ENCODE data around the gene MAN1C1.
A peak's percentile ranks its signal among the peaks of the same experiment; 100 is the strongest.

MAN1C1 gene

DNA sequence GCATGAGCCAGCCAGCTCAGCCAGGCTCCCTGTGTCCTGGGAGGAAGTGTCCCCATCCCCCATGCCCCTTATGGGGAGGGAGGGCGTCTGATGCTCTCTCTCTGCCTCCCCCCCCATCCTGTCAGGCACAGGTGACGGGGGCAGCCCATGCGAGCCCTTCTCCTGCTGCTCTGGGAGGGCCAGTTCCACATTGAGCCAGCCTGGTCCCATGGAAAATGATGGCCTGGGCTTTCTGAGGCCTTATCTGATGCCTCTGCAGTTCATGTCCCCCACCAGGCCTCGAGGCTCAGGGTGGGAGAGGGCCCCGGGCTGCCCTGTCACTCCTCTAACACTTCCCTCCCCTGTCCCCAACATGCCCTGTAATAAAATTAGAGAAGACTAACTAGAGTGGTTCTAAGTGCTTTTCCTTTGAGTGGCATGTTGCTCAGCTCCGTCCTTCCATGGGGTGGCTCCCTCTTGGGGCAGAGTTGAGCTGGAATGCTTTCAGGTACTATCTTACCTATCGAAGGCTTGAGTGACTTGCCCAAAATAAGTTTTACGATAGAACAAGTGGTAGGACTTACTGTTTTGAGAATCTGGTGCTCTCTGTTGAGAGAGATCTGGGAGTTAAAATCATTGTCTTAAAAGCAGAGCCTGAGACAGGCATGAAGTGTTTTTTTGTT, 201.4 kb downstream of the MAN1C1 start:
- DNase-seq (ENCODE audit: low spot score) = no peak

GRCh38 chr1:25818569-25818968, 202.0 kb downstream of the MAN1C1 start:
- DNase-seq (ENCODE audit: low spot score) = no peak

DNA sequence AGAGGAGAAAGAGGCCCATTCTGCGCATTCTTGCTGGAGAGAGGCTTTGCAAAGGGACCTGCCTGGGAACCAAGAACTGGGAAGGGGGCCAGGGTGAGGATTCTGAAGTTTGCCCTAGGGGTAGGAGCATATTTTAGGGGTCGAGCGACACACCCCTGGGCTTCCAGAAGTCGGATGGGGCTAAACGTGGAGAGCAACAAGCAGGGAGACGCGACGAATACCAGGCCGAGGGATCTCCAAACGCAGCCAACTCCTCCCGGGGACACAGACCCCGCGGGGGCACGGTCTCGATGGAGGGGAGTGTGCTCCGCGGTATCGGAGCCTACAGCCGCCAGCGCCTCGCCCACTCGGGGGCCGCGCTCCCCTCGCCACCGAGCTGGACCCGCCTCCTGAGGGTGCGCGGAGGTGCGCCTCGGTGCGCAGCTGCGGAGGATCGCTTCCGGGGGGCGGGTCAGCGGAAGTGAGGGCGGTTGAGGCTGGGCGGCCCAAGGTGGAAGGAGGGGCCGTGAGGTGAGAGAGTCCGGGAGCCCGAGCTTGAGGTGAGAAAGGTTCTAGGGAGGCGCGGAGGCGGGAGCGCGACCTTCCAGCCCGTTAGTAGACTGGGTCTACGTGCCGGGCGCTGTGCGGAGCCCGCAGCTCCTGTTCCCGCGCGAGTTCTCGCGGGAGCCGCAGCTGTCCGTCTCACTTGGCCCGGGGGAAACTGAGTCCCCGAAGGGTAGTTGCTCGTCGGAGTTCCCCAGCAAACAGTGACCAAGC, 203.1 kb downstream of the MAN1C1 start, which contains the start of gene MTFR1L:
TSS of gene MTFR1L (plus strand) at position 464 of the 756 bp plus-strand sequence. CDS start 3,151 bp downstream, outside the sequence.
- peak; percentile 94 for DNase-seq (ENCODE audit: low spot score)

- DNase-seq (ENCODE audit: low spot score) = peak; percentile 89
Observed at GRCh38 chr1:25820247-25821111, 203.9 kb downstream of the MAN1C1 start.

DNA sequence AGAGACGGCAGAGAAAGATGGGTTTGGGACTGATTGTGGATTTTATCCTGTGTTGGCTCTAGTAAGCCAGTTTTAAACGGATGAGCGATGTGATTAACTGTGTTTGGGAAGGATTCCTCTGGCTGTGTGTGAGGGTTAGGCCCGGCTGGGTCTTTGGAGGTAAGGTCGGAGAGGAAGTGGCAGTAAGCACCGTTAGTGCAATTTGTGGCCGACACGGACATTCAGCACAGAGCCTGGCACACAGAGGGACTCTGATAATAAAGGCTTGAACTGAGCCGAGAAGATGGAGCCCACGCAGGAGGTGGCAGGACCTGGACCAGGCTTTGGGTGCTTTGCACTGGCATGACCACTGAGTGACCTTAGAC, 204.5 kb downstream of the MAN1C1 start:
- DNase-seq (ENCODE audit: low spot score) = no peak

GRCh38 chr1:25821630-25822091, 205.1 kb downstream of the MAN1C1 start:
- peak; percentile 56 for DNase-seq (ENCODE audit: low spot score)

DNA sequence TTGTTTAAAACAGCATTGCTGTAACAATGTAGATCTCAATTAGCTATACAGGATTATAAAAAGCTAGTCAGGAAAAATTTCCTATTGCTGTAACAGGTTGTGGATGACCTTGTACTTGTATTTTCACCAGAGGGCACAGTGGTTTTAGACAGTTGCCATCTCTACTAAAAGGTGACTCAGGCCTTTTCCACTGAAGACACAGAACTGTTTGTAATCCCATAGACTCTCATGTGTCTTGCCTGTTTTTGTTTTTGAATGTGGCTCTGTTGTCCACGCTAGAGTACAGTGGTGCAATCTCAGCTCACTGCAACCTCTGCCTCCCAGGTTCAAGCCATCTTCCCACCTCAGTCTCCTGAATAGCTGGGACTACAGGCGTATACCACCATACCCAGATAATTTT, 209.0 kb downstream of the MAN1C1 start:
- no peak for DNase-seq (ENCODE audit: low spot score)

GRCh38 chr1:25826571-25826970, 210.0 kb downstream of the MAN1C1 start:
- DNase-seq (ENCODE audit: low spot score) = no peak

DNA sequence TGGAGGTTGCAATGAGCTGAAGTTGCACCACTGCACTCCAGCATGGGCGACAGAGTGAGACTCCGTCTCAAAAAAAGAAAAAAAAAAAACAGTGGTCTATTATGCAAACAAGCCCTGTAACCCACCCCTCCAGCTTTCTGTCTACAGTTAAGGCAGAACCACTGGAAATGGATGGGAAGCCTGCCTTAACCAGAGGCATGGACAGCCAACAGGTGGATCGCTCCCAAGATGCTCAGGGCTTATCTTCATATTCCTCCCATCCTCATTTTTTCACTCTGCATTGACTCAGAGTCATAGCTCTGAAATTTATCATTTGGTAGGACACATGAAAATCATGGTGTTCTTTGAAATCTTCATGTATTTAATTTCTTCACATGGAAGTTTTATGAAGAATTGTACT, 211.9 kb downstream of the MAN1C1 start:
- DNase-seq (ENCODE audit: low spot score) = no peak

DNA sequence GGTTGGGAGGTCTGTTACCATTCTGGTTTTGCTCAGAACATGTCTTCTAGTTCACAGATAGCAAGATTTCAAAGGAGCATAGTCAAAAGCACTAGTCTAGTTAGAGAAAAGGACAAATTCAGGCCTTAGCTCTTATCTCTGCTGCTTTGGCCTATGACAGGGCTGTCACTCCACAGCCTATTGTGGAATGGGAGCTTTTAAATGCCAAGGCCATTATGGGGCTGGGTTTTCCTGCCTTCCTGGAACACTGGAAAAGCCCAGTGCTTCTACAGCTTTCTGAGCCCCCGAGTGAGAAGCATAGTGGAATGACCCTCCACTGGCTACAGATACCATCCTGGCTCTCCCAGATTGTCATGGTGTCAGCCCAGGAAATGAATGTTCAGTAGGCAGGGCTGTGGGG, 212.5 kb downstream of the MAN1C1 start:
- no peak for DNase-seq (ENCODE audit: low spot score)

DNA sequence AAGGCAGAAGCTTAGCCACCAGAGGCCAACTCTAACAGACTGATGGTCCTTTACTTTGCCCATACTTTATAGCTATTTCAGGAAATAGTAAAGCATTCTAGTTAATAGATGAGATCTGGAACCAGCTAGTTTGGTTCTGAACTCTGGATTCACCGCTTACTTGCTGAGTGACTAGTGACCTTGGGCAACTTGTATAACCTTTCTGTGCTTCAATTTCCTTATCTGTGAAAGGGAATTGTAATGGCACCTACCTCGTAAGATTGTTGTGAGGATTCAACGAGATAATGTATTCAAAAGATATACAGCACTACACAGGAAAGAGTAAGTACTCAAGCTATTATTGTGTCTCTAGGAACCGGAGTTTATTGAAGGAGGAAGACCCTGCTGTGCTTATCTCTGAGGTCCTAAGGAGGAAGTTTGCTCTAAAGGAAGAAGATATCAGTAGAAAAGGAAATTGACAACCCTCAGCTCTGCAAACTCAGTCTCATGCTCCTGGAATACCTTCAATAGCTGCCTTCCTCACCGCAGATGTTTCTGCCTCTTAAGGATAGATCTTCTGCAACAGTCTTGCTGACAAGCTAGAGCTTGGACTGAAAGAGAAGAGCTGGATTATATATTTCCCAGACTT, 215.1 kb downstream of the MAN1C1 start:
- no peak for DNase-seq (ENCODE audit: low spot score)

GRCh38 chr1:25832336-25833037, 215.9 kb downstream of the MAN1C1 start:
- DNase-seq (ENCODE audit: low spot score) = no peak

GRCh38 chr1:25833158-25833557, 216.6 kb downstream of the MAN1C1 start:
- no peak for DNase-seq (ENCODE audit: low spot score)
